OCI-LY1 (cell line): ENCODE data around the gene SEMA3C.

Experiments
- EZH2 ChIP-seq: fragments of 200-600 bp; sonication (generic), shearing (Covaris generic); IDR thresholded peaks from 2 replicates; pipeline ENCODE4 v1.8.0; 2017; ENCODE audit warnings: borderline replicate concordance, mixed run types, mild to moderate bottlenecking, antibody characterized with exemption, low read length, moderate library complexity, mixed read lengths
- TF ChIP-seq, protein P1 (sequence below): fragments of 200-600 bp; sonication (generic), shearing (Covaris generic); IDR thresholded peaks from 2 replicates; pipeline ENCODE4 v1.5.1; 2017; ENCODE audit warnings: mild to moderate bottlenecking, antibody characterized with exemption, low read length, moderate library complexity, mixed read lengths

DNA sequence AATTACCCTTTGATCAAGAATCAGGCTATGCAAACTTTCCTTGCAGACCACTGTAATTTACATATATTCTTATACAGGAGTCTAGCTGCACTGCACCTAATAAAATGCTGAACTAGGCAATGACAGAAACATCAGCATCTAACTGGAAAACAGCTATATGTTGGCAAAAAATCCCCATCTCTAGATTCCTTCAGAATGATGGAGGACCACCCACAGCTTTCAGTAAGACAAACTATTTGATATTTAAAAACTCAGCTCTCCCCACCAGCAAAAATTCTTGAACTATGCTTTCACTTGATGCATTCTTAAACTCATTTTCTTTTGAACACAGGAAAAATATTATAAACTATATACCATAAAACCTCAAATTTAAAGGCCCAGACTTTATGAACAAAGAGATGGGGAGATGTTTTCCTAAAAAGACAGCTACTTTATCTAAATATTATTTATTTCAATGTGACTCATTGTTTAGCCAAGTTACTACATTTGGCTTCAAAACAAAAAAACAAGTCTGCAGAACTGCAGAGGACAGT, 77.4 kb downstream of the SEMA3C start:
- TF ChIP-seq, protein P1, sequence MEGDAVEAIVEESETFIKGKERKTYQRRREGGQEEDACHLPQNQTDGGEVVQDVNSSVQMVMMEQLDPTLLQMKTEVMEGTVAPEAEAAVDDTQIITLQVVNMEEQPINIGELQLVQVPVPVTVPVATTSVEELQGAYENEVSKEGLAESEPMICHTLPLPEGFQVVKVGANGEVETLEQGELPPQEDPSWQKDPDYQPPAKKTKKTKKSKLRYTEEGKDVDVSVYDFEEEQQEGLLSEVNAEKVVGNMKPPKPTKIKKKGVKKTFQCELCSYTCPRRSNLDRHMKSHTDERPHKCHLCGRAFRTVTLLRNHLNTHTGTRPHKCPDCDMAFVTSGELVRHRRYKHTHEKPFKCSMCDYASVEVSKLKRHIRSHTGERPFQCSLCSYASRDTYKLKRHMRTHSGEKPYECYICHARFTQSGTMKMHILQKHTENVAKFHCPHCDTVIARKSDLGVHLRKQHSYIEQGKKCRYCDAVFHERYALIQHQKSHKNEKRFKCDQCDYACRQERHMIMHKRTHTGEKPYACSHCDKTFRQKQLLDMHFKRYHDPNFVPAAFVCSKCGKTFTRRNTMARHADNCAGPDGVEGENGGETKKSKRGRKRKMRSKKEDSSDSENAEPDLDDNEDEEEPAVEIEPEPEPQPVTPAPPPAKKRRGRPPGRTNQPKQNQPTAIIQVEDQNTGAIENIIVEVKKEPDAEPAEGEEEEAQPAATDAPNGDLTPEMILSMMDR = no peak
- TF ChIP-seq EZH2 = no peak
